Kidney tubule cell (primary cell): ENCODE data around the gene NADSYN1.

Experiments used
- DNase-seq: peaks from one replicate; pipeline ENCODE4 v3.0.0-alpha.2; 2018; ENCODE audit warnings: low spot score

Gene NADSYN1

DNA sequence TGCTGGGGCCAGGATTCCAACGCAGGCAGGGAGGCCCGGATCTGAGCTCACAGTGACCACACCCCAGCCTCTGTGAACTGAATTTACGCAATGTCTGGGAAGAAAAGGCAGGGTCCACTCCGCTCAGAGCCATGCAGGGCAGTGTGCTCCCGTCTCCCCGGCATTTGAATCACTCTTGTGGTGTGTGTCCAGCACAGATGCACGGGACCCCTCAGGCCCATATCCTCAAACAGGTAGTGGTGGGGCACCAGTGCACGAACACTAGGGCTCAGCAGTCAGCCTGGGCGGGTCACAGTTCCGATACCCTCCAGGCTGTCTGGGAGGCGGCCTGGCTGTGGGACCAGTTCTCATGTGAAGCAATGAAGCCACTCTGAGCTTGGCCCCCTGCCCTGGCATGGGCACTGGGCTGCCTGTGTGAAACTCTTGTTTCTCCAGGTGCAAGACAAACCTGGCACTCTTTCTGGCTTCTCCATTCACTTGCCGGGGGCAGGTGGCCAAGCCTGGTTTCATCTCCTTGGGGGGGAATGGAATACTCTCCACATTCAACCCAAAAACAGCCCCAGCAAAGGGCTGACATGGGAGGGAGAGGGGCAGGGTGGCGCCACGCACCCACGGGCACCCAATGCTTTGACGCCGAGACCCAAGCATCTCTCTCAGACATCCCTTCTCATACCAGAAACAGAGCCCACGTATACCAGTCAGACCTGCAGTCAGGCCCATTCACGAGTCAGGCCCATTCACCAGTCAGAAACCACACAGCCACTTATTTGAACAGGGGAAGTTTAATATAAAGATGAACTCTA, 19.2 kb upstream of the NADSYN1 start:
- no peak for DNase-seq

DNA sequence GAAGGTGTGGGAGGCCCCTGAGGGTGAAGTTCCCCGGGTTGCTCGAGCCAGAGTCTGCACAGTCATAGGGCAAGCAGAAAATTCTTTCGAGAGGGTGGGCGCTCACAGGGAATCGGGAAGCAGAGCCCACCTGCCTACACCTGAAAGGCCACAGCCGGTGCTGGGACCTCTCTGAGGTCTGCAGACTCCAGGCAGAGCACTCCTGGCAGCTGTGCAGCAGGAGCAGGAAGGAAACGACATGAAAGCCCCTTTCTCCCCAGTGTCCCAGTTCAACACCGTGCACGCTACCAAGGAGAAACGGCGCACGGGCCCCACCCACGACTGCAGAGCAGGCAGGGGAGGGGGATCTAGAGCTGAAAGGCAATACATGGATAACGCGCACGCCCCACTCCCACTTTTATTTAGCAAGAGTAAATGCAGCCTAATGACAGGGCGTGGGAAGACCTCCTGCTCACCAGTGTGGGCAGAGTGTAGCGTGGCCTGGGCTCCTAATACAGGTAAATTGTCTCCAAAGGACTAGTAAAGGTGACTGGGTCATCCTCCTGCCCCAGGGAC, 18.4 kb upstream of the NADSYN1 start:
- DNase-seq = no peak

DNA sequence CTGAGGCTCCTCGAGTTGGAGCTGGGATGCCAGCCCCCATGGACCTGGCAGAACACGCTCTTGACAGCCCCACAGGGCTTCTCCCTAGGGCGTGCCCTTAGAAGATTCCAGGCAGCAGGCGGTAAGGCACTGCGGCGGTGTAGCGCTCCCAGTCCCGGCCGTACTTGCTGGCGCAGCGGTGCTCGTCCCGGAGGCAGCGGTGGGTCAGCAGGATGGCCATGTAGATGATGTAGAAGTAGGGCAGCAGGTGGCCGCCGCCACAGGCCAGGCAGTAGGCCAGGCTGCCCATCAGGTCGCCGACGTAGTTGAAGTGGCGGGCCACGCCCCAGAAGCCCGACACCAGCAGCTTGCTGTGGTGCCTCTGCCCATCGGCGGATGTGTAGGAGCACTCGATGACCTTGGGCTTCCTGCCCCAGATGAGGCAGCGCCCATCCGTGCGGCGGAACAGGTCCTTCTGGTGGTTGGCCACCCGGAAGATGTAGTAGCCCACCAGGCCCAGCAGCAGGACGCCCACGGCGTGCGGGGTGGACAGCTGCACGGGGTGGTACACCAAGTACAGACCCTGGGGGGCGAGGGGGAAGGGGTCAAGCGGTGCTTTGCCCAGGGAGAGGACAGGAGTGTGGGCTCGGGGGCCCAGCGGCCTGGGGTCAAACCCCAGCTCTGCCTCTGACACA, 17.6 kb upstream of the NADSYN1 start:
- no peak for DNase-seq

DNA sequence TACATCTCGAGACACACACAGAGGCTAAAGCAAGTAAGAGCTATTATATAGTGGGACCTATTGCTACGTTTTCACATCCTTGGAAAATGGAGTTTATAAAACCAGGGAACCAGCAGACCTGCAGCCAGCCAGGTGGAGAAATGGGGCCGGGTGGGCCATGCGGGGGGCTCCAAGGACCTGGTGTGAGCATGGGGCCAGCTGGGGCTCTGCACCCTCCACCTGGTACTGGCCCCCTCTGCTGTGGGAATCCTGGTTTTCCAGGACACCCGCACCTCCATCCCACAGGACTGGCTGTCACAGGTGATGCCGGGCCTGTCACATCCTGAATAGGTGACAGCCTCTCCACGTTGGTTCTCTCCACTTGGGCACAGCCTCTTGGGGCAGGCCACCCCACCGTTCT, 16.1 kb upstream of the NADSYN1 start:
- DNase-seq = no peak

DNA sequence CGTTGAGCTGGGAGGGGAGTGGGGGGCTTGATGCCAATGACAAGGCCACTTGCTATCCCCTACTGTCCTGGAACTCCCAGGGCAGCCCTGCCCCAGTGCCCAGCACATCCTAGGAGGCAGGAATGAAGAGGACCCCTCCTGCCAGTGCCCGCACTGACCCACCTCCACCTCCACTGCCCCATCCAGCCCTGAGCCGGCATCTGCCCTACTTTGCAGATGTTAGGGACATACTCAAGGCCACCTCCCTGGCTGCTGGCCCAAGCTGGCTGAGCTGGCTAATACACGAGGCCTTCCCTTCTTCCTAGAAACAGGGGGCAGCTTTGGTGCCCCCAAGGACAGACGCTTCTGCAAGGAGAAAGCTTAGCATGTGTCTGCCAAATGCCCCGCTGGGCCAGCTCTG, 15.6 kb upstream of the NADSYN1 start:
- DNase-seq = no peak

DNA sequence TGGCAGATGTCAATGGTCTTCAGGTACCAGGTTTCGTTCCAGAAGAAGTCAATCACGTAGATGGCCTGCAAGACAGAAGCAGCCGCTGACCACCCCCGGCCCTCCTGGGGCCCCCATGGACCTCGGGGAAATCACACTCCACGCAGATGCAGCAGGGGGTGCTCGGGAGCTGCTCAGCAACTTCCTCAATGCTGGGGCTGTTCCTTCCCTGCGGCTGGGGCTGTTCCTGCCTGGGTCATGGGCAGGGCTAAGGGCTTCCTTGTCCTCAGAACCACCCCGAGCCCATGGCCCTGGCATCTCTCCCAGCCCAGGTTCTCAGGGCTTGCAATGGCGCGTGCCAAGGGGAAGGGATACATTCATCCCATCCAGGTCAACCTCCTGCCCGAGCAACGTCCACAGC, 15.1 kb upstream of the NADSYN1 start:
- DNase-seq = no peak

DNA sequence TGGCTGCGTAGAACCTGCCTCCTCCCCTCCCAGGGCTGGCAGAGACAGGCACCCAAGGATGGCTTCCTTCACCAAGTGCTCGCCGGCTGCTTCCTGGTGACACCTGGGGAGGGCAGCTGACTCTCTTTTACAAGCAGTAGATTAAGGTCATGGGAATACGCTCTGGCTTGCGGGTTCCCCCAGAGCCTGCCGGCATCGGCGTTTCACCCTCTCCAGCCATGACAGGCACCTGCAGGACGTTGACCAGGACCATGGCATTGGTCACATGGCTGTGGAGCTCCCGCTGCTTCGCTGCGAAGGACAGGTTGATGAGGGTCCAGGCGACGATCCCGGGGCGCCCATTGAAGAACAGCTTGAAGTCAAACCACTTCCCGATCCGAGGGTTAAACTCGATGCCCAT, 14.4 kb upstream of the NADSYN1 start:
- DNase-seq = no peak

DNA sequence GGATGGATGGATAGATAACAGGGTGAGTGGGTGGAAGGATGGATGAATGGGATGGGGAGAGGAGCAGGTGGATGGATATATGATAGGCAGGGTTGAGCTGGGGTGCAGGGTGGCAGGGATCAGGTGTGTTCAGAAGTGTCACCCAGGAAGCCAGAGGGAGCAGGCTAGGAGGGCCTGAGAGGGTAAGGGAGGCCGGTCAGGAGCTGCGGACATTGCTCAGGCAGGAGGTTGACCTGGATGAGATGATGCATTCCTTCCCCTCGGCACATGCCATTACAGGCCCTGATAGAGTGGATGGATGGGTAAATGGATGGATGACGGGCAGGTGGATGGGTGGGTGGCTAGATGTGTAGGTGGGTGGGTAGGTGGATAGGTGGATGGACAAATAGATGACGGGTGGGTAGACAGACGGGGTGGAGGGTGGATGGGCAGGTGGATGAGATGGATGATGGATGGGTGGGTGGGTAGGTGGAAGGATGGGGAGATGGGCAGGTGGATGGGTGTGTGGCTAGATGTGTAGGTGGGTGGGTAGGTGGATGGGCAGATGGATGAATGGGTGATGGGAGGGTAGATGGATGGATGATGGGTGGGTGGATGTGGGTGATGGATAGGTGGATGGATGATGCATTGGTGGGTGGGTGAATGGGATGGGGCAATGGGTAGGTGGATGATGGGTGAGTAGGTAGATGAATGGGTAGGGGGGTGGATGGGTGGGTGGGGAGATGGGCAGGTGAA, 12.8 kb upstream of the NADSYN1 start:
- no peak for DNase-seq

DNA sequence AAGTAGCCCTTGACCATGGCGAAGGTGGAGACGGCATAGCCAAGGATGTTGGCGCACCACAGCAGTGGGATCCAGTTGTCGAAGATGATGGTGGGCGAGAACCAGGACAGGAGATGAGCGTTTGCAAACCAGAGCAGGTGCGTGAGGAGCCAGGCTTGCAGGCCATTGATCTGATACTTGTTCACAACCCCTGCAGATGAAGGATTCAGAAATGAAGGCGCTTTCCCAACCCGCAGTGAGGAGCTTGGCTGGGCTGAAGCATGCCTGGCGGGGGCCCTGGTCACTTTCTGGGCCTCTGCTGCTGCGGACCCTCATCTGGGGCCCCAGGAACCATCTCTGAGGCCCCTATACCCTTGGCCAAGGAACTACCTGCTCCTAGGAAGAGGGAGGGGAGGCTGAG, 11.8 kb upstream of the NADSYN1 start:
- DNase-seq = no peak

DNA sequence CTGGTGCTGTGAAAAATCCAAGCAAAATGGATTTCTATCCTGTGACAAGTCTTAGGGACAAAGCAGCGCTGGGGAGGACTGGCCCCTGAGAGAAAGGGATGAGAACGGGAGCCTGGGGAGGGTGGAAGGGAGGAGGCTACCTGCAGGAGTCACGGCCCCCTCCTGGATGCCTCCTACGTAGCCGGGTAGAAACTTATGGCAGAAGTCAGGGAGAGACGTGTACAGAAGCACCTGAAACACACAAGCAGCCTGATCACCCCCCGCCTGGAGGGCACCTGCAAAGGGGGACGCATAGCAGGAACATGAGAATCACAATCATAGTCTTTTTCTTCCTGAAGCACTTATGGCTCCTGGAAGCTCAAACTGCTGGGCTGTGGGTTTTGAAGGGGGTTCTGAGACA, 10.9 kb upstream of the NADSYN1 start:
- DNase-seq = no peak

DNA sequence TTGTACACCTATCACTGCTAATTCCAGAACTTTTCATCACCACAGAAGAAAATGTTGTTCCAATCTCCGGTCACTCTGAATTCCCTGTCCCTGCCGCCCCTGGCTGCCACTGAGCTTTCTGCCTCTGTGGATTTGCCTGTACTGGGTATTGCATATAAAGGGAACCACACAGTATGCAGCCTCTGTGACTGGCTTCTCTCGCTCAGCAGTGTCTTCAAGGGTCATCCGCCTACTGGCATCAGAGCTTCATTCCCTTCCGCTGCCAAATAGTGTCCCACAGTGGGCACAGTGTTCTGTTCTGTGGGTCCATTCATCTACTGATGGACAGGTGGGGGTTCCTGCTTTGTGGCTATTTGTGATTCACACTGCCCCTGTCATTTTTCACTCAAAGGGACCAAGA, 10.1 kb upstream of the NADSYN1 start:
- DNase-seq = no peak

DNA sequence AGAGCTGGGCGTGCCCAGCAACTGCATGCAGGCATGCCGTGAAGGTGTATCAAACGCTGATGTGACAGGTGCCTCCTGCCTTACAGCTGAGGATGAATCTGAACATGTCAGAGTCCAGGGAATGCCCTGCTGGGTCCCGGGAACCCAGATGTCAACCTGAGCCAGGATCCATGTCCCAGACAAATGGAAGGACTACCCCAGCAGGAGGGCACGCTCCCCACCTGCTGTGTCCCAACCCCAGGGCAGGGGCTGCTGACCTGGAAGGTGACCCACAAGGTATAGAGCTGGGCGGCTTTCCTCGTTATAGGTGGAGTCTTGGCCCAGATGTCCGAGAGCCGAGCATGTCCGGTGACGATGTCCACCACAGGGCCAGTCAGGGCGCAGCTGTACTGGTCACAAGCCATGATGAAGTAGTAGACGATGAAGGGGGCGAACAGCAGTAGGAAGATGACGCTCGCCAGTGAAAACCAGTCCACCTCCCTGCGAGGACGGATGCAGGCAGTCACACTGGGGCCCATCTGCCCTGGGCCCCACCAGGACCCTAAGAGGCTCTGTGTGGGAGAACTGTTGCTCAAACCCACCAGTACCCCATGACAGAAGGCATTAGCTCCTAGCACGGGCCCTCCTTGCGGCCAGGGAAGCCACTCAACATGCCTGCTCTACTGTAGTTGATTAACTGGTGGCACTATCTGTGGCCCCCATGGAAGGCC, 9.1 kb upstream of the NADSYN1 start:
- DNase-seq = no peak

DNA sequence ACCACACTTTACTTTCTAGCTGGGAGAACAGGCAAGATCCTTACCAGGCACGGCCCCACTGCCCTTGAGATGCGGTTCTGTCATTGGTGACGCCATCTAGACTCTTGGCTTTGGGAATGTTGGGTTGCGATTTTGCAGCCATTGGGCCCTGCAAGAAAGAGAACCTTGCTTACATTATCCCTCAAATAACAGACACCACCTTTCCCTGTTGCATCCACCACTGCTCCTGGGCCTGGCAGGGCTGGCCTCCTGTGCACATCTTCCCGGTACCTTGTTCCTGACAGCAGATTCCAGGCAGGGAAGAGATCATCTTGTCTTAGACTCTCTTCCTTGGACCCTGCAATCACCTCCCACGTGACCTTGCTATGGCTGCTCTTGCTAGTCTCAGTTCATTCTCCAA, 8.2 kb upstream of the NADSYN1 start:
- DNase-seq = no peak

DNA sequence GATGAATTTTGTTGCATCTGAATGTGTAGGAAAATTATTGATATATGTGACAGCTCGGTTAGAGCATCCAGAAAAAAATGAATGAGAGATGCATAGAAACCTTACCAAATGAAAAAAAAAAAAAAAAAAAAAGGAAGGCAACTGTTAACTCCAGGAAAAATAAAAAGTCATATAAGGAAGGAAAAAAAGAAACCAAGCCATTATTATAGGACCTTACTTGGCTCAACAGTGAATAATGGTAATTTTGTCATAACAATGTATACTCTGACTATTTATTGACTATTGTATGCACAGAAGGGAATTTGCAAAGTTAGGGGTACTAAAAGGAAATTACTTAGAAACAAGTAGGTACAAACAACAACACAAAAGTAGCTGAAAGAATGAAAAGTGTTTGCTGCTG, 6.9 kb upstream of the NADSYN1 start:
- no peak for DNase-seq

DNA sequence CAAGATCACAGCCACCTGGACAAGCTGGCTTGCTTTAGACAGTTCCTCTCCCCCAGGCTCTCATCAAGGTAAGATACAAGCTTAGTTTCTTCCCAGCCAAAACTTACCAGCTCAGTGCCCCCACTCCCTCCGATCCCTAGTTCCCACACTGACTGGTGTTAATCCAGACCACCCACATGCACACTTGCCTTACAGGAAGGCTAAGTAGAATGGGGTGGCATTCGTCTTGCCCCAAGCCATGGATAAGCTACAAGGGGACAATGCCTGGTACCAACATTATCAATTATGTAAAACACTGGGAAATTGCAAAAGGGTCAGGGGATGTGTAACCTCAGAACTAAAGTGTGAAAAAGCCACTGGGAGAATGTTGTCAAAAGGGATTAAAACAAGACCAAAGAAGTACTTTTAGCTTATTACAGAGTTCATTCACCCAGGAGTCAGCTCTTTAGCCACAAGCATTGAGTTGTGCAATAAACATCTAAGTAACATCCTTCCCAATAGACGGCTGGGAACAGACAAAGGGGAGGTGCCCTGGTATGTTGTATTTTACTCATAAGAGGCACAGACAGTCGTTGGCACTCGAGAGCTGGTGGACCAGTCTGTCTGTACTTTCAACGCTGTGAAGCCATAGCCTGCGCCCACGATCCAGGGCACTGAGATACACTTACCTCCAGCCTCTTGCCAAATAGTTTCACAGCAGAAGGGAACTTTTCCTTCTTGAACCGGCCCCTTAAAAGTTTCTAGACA, 5.9 kb upstream of the NADSYN1 start:
- DNase-seq = peak; percentile 43

DNA sequence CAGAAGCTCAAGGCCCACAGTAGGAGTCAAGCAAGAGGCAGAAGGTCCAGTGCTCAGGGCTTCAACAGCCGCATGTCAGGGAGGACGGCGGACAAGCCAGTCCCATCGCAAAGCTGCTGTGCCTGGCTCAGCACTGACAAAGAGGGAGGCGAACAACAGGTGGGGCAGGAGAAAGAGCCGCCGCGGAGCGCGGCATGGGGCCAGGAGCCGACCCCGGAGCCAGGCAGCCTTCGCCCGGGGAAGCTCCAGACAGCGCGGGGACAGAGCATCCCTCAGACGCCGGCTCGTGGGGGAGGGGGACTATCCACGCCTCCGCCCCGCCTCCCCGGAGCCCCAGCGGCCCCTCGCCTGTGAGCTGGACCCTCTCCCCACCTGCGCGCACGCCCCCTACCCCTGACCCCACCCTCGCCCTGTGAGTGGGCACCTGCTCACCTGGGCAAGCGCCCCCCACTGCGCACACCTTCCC, 5.2 kb upstream of the NADSYN1 start:
- peak; percentile 31 for DNase-seq

DNA sequence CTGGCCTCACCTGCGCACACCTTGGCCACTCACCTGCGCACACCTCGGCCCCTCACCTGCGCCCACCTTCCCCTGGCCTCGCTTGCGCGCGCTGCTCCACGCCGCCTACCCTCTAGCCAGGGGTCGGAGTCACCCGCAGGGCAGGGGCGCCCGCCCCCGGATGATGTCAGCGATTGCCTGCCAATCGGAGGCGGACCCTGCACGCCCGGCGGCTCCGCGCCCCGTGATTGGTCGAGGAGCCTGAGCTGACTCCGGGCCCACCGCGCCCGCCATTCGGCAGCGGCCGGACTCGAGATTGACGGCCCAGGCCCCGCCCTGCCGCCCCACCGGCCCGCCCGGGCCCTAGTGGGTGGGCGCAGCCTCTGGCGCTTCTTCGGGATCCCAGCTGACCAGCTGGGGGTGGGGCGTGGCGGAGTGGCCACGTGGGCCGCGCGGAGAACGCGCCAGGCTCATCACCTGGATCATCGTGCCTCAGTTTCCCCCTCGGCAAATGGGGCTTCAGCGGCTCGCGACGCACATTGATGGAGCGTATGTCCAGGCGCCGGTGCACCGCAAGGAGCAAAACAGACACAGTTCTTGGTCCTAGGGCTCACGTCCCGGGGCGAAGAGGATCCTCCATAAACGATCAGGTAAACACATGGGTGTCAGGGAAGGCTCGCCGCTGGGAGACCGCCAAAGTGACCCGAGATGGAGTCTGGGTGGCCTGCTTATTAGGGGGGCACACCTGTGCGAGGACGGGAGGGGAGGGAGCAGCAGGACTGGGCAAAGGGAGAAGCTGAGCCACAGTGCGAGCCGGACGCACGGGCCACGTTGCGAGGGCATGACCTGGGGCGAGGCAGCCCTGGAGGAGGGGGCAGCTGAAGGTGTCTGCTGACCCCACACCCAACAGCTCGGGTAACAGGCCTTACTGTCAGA, 4.5 kb upstream of the NADSYN1 start, which contains the start of gene DHCR7:
Gene DHCR7, minus strand, starts transcription at position 137 of the 915 bp plus-strand sequence. CDS start 3,441 bp downstream, outside the sequence.
- peak; percentile 95 for DNase-seq

DNA sequence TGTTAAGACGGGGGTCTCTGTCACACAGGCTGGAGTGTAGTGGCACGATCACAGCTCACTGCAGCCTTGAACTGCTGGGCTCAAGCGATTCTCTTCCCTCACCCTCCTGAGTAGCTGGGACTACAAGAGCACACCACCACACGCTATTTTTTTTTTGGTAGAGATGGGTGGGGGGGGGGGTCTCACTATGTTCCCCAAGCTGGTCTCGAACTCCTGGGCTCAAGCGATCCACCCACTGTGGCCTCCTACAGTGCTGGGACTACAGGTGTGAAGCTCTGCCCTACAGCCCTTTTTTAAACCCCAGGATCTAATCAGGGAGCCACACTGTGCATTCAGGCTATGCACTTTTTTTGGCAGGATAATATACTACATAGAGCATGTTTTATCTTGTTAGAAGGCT, 3.4 kb upstream of the NADSYN1 start:
- no peak for DNase-seq

DNA sequence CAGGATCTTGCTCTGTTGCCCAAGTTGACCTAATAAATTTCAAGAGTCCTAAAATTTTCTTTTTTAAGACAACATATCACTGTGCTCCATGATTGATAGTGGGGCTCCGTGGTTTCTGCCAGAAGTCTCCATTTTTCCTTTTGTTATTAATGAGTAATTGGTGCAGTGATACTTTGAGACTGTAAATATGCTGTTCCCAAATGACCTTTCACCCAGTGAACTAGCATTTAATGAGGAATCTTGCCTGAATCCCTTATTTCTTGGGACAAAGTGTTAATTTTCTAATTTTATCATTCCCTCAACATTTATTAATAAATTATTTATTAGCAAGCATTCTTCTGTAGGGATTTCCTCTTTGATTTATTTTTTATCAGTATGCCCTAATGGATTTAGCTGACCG, 2.5 kb upstream of the NADSYN1 start:
- no peak for DNase-seq

DNA sequence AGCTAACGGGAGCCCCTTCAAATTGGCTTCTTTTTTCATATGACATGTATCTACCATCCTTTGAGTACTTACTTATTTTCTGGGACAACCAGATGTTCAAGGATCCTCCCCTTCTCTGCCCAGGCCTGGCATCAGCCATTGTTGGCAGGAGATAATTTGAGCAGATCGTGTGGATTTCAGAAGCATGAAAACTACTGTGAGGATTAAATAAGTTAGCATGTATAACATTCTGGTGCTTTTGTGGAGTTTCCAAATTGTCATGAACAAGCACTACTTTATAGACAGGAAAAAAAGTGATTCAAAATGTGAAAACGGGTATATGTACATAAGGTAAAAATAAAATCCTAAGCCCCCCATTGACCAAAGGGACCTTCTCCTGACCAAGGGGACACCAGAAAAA, 2.1 kb upstream of the NADSYN1 start:
- DNase-seq = no peak
